Loucy (cell line): Measurements from ENCODE around the gene ANAPC2.

Source experiments
- EZH2phosphoT487 ChIP-seq: fragments of 200-600 bp; IDR thresholded peaks from 2 replicates; pipeline ENCODE4 v1.6.1; 2018; ENCODE audit warnings: antibody characterized with exemption, mild to moderate bottlenecking, moderate library complexity, borderline replicate concordance
- TF ChIP-seq, protein P1 (sequence below): fragments of 200-600 bp; sonication (generic); conservative IDR thresholded peaks from 2 replicates; pipeline ENCODE4 v1.5.1; 2014; ENCODE audit warnings: mild to moderate bottlenecking, antibody characterized with exemption, low read length

DNA sequence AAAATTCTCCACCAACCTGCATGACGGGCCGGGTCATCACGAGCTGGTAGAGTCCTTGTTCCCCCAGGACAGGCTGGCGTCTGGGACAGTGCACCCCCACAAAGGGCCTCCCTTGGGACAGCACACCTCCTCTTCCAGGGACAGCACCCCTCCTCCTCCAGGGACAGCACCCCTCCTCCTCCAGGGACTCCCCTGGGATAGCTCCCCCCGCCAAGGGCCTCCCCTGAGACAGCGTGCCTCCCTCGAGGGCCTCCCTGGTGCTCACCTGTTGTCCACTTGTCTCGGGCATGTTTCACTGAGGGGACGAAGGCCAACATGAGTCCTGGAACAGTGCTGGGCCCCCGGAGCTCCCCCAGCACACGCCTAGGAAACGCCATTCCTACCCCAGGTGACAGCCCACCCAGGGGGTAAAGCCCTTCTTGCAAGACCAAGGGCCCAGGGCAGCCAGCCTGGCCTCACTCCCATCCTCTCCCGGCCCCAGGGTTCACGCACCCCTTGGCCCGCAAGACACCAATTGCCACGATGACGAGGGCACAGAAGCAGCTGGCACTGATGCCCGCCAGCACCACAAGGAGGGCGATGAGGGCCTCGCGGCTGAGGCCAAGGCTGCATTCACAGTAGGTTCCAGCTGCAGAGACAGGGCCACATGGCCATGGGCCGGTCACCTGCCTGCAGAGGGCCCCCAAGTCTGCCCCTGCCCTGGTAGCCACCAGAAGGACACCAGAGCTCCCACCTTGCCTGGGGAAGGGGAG, 17.0 kb downstream of the ANAPC2 start:
- TF ChIP-seq, protein P1, sequence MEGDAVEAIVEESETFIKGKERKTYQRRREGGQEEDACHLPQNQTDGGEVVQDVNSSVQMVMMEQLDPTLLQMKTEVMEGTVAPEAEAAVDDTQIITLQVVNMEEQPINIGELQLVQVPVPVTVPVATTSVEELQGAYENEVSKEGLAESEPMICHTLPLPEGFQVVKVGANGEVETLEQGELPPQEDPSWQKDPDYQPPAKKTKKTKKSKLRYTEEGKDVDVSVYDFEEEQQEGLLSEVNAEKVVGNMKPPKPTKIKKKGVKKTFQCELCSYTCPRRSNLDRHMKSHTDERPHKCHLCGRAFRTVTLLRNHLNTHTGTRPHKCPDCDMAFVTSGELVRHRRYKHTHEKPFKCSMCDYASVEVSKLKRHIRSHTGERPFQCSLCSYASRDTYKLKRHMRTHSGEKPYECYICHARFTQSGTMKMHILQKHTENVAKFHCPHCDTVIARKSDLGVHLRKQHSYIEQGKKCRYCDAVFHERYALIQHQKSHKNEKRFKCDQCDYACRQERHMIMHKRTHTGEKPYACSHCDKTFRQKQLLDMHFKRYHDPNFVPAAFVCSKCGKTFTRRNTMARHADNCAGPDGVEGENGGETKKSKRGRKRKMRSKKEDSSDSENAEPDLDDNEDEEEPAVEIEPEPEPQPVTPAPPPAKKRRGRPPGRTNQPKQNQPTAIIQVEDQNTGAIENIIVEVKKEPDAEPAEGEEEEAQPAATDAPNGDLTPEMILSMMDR, result no peak
- no peak for TF ChIP-seq EZH2phosphoT487
